HepG2 (cell line): ENCODE measurements around the gene SIGLEC1. TPM values are rescaled to one million over a fixed set of nuclear protein-coding genes. Genes with fewer than 3 reads are reported as not detected.

ENCODE experiments used
- ATAC-seq: fragments of 200-7000 bp; cut with Tn5 transposase; 3 replicates; pipeline ENCODE4 v1.9.1; 2020; ENCODE audit warnings: mild to moderate bottlenecking, moderate library complexity
- BruUV-seq: library from RNA; stranded (reverse); fragments of 400-500 nt; replicated peaks from 2 replicates; lab custom pipeline; 2021; lab: Mats Ljungman, UMichigan
- CTCF ChIA-PET: fragments of 300-600 bp; formaldehyde crosslinking; extraction: SDS; loops from one replicate; lab custom pipeline; 2021; ENCODE audit warnings: low total read pairs, inconsistent platforms, low intra/inter-chr PET ratio; lab: Yijun Ruan, JAX
- POLR2A ChIA-PET: fragments of 350-600 bp; sonication (Branson Sonifier 250); formaldehyde crosslinking; loops from one replicate; lab custom pipeline; 2020; ENCODE audit warnings: antibody characterized with exemption, inconsistent platforms; lab: Yijun Ruan, JAX
- DNase-seq: peaks from one replicate; pipeline ENCODE4 v3.0.0-alpha.2; 2015; ENCODE audit warnings: low spot score
- FAIRE-seq: peaks from 3 replicates; lab custom pipeline; 2011; peaks lifted over from hg19 to GRCh38; lab: Jason Lieb, UNC
- H2AFZ ChIP-seq: one replicate; pipeline ENCODE4 v1.6.1; 2011; ENCODE audit warnings: low read length, inconsistent platforms
- H3K27ac ChIP-seq: fragments of 300-600 bp; 3 replicates; pipeline ENCODE4 v1.8.0; 2011; ENCODE audit warnings: mixed run types, mild to moderate bottlenecking, mixed read lengths, low read length, inconsistent platforms; ENCODE audit not compliant: insufficient read depth; ENCODE audit errors: extremely low read length
- H3K27me3 ChIP-seq, 2 experiments: fragments of 200-600 bp in 1 of 2; 2 replicates in 1 of 2; 3 replicates in 1 of 2; pipeline versions ENCODE4 v1.6.0 to v1.8.0; 2011; ENCODE audit warnings: low read length in 2 of 2, mild to moderate bottlenecking in 2 of 2, moderate library complexity in 2 of 2, inconsistent platforms in 1 of 2; ENCODE audit not compliant: insufficient read depth in 2 of 2, control insufficient read depth in 1 of 2
- H3K36me3 ChIP-seq, 2 experiments: fragments of 200-600 bp in 1 of 2; replicated peaks in 1 of 2; 2 replicates in 1 of 2; 3 replicates in 1 of 2; pipeline versions ENCODE4 v1.5.1 to v1.8.0; 2011; ENCODE audit warnings: low read length in 2 of 2, inconsistent platforms in 1 of 2; ENCODE audit not compliant: insufficient read depth in 2 of 2, control insufficient read depth in 1 of 2
- H3K4me1 ChIP-seq: 2 replicates; pipeline ENCODE4 v1.5.1; 2012; ENCODE audit warnings: low read length, inconsistent platforms; ENCODE audit not compliant: insufficient read depth
- H3K4me2 ChIP-seq: 2 replicates; pipeline ENCODE4 v1.6.0; 2011; ENCODE audit warnings: low read depth, low read length, inconsistent platforms
- H3K4me3 ChIP-seq, 3 experiments: fragments of 200-600 bp in 1 of 3; sonication (generic), shearing (Covaris generic) in 1 of 3; replicated peaks in 1 of 3; 2 replicates each; pipeline ENCODE4 v1.5.1; 2011 to 2016; ENCODE audit warnings: low read length in 3 of 3, inconsistent platforms in 2 of 3, low read depth in 2 of 3, mild to moderate bottlenecking in 2 of 3, control low read depth in 1 of 3, mixed read lengths in 1 of 3; ENCODE audit not compliant: insufficient read depth in 1 of 3
- H3K79me2 ChIP-seq: one replicate; pipeline ENCODE4 v1.6.1; 2011; ENCODE audit warnings: low read length, inconsistent platforms; ENCODE audit not compliant: insufficient read depth
- H3K9ac ChIP-seq: 2 replicates; pipeline ENCODE4 v1.6.0; 2011; ENCODE audit warnings: mild to moderate bottlenecking, low read depth, low read length, inconsistent platforms; ENCODE audit not compliant: insufficient read depth
- H3K9me3 ChIP-seq: 2 replicates; pipeline ENCODE4 v1.5.1; 2012; ENCODE audit warnings: mild to moderate bottlenecking, low read length
- H4K20me1 ChIP-seq: 2 replicates; pipeline ENCODE4 v1.6.0; 2011; ENCODE audit warnings: inconsistent platforms, mild to moderate bottlenecking, low read length, moderate library complexity; ENCODE audit not compliant: insufficient read depth
- ZNF891 ChIP-seq: sonication (generic); formaldehyde crosslinking; IDR thresholded peaks from 2 replicates; pipeline ENCODE4 v1.5.0; 2020; ENCODE audit warnings: mild to moderate bottlenecking, missing genetic modification reagents
- WGBS: methylation state at CpG from one replicate; pipeline ENCODE4 v1.1.6; 2017; ENCODE audit warnings: low lambda C conversion rate; 5-methylcytosine and 5-hydroxymethylcytosine counted together
- in situ Hi-C: cut with HindIII; loops from 2 replicates; pipeline ENCODE4 v1.10.0; 2017; ENCODE audit warnings: low pct_unique_long_range_greater_than_20kb; ENCODE audit not compliant: extremely low pct_ligation_motif_present
- intact Hi-C: fragments of 100-400 bp; cut with micrococcal nuclease; formaldehyde crosslinking; loops from one replicate; pipeline ENCODE4 v1.10.0; 2022; ENCODE audit not compliant: unreplicated experiment
- polyA plus RNA-seq, 8 experiments: library from polyadenylated mRNA; depleted of rRNA in 3 of 8; stranded (reverse) in 7 of 8; unstranded in 1 of 8; fragments of >200 nt; fragmentation: Illumina TruSeq in 4 of 8; extraction: Trizol in 4 of 8; gene quantifications; 2 replicates each; pipeline versions ENCODE4 v1.2.1 to v1.2.3, GENCODE V29; 2011 to 2016; ENCODE audit warnings: low read depth in 4 of 8, missing spikeins in 1 of 8, mixed read lengths in 1 of 8; ENCODE audit not compliant: insufficient read depth in 1 of 8
- total RNA-seq, 5 experiments: library from RNA; depleted of rRNA; stranded (reverse); fragments of >200 nt; fragmentation: Illumina TruSeq; extraction: Trizol; gene quantifications; 2 replicates each; pipeline ENCODE4 v1.2.3, GENCODE V29; 2016; ENCODE audit warnings: low read depth in 1 of 5
- TF ChIP-seq, protein P1 (sequence below): IDR thresholded peaks from 2 replicates; pipeline ENCODE4 v1.6.1; 2012; ENCODE audit warnings: low read depth, low read length, improper control_type of control experiment
- TF ChIP-seq, protein P2 (sequence below): sonication (generic); formaldehyde crosslinking; IDR thresholded peaks from 2 replicates; pipeline ENCODE4 v1.4.0; 2020; ENCODE audit warnings: missing genetic modification reagents, mild to moderate bottlenecking, borderline replicate concordance

Gene SIGLEC1
- total and polyA plus RNA-seq, 2 of the 13 experiments (the other 11 are each of a cell fraction or from before 2014, with no cell fraction given) = 0.01 TPM; not detected in 1

DNA sequence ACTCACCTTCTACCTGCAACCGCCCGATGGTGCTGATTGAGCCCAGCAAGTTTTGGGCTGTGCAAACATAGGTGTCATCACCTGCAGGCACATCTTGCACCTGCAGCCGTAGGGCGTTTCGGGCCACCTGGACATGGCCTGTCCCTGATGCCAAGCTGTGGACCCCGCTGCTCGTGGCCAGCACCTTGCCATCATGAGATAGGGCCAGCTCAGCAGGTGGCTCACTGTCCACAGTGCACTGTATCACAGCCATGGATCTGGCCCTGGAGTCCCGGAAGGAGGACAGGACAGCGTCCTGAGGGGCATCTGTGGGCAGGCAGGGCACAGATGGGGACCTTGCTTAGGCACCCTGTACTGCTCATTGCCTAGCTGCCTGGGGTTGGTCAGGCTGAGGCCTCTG lies 20.5 kb downstream of the SIGLEC1 start:
- in situ Hi-C loops = no loop called here
- Histone ChIP-seq H3K79me2 (no peaks in the 10 kb centered on the region), H3K27me3 (peaks cover 16 to 71% of the 10 kb centered on the region in 2 experiments; a peak in 4 of 5 replicates), H3K36me3 (no peaks in the 10 kb centered on the region), H4K20me1 (no peaks in the 10 kb centered on the region; the same call in 1 of the 2 replicates), H3K27ac (no peak overlapping the region), H3K4me1 (peaks cover 9% of the 10 kb centered on the region; the same call in 1 of the 2 replicates), H3K9me3 (peaks cover 5% of the 10 kb centered on the region; the same call in 1 of the 2 replicates), H3K4me2 (no peak overlapping the region), H2AFZ (no peak overlapping the region), H3K4me3 (no peak overlapping the region), H3K9ac (no peak overlapping the region)
- TF ChIP-seq, protein P1, sequence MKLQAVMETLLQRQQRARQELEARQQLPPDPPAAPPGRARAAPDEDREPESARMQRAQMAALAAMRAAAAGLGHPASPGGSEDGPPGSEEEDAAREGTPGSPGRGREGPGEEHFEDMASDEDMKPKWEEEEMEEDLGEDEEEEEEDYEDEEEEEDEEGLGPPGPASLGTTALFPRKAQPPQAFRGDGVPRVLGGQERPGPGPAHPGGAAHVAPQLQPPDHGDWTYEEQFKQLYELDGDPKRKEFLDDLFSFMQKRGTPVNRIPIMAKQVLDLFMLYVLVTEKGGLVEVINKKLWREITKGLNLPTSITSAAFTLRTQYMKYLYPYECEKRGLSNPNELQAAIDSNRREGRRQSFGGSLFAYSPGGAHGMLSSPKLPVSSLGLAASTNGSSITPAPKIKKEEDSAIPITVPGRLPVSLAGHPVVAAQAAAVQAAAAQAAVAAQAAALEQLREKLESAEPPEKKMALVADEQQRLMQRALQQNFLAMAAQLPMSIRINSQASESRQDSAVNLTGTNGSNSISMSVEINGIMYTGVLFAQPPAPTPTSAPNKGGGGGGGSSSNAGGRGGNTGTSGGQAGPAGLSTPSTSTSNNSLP = no peak
- TF ChIP-seq, protein P2, sequence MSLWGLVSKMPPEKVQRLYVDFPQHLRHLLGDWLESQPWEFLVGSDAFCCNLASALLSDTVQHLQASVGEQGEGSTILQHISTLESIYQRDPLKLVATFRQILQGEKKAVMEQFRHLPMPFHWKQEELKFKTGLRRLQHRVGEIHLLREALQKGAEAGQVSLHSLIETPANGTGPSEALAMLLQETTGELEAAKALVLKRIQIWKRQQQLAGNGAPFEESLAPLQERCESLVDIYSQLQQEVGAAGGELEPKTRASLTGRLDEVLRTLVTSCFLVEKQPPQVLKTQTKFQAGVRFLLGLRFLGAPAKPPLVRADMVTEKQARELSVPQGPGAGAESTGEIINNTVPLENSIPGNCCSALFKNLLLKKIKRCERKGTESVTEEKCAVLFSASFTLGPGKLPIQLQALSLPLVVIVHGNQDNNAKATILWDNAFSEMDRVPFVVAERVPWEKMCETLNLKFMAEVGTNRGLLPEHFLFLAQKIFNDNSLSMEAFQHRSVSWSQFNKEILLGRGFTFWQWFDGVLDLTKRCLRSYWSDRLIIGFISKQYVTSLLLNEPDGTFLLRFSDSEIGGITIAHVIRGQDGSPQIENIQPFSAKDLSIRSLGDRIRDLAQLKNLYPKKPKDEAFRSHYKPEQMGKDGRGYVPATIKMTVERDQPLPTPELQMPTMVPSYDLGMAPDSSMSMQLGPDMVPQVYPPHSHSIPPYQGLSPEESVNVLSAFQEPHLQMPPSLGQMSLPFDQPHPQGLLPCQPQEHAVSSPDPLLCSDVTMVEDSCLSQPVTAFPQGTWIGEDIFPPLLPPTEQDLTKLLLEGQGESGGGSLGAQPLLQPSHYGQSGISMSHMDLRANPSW (CRISPR knock-in tag) = no peak
- 0 out of 2 replicates have a peak, but pooled peaks have one; percentile 21 for TF ChIP-seq ZNF891 (CRISPR knock-in tag)
- 50% methylated on average over 7 of the region's 9 CpGs for WGBS
- intact Hi-C loops = no loop called here
- ChIA-PET POLR2A (no interaction called here), CTCF (no interaction called here)
- no peak for DNase-seq
- BruUV-seq = no TSS peak
- FAIRE-seq = no peak
- peak; percentile 2; the same call in 2 of the 3 replicates for ATAC-seq
